ENCODE data around the gene CENPU.
"Not testable (repeated sequence)": the region's sequence is repeated elsewhere in the genome, so short reads cannot be mapped to it uniquely, and the experiment has no call there.

The CENPU gene

DNA sequence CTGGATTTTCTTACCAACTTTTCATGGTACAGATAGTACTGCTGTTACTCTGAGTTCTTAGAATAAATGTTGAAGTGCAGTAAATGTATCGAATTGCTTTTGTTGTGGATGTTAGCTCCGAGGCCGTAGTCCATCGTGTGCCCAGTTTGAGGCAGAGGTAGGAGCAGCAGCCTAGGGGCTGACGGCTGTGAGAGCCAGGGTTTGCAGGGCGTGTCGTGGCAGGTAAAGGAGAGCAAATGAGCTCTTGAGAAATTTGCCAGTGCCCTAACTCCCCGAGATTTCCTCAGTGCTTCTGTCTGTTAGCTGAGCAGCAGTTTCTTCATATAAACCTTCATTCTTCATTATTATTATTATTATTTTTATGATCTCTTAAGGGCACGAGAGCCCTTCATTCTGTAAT, 62.8 kb downstream of the CENPU start:
- in situ Hi-C loops (cut with HindIII; ENCODE audit: low sequenced_read_pairs): no loop called here

DNA sequence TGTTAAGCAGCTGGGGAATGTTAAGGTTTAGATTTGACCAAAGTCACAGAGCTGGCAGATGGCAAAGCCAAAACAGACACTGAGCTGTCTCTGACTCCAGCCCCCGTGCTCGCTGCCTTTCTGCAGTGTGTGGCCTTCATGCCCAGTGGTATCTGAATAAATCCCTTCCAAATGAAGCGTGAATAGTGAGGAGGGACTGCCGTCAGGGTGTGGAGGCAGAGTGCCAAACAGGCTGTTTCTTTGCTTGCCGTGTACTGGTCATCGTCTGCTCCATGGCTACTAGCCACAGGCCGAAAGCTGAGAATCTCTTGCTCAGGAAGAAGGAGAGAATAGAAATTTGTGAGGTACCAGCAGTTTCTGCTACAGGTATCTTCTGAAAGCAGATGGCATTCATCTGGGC, 64.6 kb downstream of the CENPU start:
- in situ Hi-C loops (cut with HindIII; ENCODE audit: low sequenced_read_pairs): no loop called here

DNA sequence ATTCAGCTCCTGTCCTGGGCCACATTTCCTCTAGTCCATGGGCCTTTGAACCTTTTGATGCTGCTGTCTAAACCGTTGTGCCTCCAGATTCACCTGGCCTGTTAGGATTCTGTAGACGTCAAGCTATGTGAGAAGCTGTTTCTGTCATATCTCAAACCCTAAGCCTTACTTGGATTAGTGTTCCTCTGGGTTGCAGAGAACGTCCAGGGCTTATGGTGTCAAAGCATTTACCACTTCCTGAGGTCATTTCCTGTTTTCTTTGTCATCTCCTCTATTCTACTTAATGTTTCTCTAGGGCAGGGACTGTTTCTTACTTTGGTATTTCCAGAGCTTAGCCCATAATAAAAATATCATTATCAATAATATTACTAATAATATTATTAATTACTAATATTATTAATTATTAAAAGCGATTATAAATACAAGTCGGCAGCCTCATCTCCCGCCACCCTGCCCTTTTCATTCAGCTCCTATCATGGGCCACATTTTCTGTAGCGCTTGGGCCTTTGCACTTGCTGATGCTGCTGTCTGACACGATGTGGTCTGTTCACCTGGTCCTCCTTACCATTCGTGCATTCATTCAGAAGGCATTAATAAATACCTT, 65.3 kb downstream of the CENPU start:
- in situ Hi-C loops (cut with HindIII; ENCODE audit: low sequenced_read_pairs): no loop called here

DNA sequence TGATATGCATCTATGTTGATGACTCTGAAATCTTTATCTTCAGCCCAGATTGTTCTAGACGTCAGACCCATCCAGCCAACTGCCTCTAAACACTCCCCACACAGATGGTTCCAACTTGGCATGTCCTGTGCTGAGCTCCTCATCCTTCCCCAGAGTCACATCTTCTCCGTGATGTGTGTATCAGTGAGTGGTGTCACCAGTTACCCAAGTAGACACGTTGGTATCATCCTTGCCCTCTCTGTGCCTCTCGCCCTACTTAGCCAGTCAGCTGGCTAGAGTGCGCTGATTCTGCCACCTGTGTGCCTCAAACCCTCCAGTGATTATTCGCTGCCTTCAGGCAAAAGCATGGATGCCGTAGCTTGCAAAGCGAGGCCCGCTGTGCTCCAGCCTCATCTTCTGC, 65.8 kb downstream of the CENPU start:
- in situ Hi-C loops (cut with HindIII; ENCODE audit: low sequenced_read_pairs): no loop called here

DNA sequence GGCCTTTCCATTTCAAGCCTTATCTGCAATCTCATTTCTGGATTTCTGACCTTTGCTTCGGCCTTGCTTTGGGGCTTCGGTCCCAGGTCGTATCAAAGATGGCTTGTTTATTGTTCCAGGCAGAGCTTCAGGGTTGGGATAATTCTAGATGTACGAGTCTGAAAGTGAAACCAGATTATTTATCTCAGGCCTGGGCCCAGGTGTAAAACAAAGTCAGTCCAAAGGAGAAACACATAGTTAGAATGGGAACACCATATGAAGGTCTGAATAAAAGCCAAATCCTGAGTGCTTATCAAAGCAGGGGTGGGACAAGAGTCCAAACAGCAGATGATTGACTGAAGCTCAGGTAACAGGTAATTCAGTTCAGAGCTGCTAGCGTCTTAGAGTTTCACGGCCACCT, 67.2 kb downstream of the CENPU start:
- in situ Hi-C loops (cut with HindIII; ENCODE audit: low sequenced_read_pairs): no loop called here

DNA sequence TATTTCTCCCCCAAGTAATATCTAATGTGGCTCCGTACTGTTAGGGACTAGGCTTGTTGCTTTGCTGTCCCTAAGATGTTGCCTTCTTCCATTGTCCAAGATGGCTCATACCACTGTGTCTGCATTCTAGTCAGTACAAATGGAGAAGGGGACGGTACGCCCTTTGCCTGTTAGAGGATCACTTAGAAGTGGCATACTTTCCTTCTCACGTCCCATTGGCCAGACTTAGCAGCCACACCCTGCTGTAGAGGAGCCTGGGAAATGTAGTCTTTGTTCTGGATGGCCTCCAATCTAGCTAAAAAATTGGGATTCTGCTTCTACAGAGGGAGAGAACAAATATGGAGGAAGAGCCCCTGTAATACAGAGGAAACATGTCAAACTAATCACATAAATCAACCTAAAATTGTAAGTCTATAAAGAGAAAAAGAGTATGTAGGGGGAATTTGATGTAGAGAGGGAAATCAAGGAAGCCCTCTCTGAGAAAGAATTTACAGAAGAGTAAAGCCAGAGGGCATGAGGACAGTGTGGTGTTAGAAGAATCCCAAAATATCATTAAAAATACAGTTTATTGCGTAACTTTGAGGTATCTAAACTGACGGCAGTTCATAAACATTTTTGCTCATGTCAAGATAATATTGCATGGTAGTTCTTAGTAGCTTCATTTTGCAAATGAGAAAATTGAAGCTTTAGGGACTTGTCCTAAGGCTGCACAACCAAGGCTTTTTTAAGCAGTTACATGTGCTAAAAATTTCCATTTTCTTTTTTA, 69.3 kb downstream of the CENPU start:
- in situ Hi-C loops (cut with HindIII; ENCODE audit: low sequenced_read_pairs): no loop called here

DNA sequence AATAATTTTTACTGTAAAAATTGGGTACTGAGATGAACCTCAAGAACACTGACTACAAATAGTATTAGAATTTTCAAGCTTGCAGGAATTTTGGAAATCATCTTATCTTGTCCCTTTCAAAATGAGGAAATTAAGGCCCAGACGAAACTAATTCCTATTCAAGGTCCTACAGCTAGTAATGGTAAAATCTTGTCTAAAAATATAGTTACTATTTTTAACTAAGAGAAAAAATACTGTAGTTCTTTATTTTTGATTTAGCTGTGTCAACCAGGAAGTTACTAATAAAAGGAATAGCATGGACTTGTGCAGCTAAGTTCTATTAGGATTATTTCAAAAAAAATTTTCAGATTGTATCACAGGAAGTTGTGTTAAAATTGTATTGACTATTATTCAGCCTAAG, 71.7 kb downstream of the CENPU start:
- in situ Hi-C loops (cut with HindIII; ENCODE audit: low sequenced_read_pairs): no loop called here

DNA sequence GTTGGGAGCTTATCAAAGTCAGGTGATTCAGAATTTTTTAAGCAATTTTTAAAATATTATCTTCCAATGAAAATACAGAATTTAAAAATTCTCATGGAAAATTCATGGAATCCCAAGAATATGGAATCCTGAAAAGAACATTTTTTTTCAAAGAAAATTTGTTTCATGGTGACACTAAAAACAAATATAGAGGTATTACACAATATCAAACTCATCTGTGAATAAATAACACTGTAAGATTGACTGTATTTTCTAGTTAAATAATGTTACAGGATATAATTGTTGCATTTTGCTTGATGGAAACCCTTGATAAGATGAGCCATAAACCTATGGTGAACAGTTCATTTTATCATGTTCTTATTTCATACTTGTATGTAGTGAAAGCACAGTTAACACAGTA, 72.9 kb downstream of the CENPU start:
- in situ Hi-C loops (cut with HindIII; ENCODE audit: low sequenced_read_pairs): no loop called here

DNA sequence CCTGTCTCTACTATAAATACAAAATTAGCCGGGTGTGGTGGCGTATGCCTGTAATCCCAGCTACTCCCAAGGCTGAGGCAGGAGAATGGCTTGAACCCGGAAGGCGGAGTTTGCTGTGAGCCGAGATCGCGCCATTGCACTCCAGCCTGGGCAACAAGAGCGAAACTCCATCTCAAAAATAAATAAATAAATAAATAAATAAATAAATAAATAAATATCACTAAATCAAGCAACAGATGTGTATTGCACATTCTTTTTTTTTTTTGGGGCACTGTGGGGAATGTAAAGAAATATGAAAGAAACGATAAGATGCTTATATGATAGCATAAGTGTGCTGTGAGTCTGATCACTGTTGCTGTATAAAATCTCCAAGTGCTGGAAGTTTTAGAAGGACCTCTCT, 76.1 kb downstream of the CENPU start:
- in situ Hi-C loops (cut with HindIII; ENCODE audit: low sequenced_read_pairs): not testable (repeated sequence)

DNA sequence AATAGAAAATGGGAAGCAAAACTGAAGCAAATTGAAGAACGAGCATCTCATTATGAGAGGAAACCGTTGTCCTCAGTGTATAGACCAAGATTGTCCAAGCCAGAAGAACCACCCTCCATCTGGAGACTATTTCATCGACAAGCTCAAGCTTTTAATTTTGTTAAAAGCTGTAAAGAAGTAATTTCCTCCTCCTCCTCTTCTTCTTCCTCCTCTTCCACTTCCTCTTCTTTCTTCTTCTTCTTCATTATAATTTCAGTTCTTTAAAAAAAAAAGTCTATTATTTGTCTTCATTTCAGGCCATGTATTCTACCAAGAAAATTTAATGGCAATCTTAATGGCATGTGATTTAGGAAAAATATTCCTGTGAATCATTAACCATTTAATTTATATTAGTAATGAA, 76.8 kb downstream of the CENPU start:
- in situ Hi-C loops (cut with HindIII; ENCODE audit: low sequenced_read_pairs): no loop called here

DNA sequence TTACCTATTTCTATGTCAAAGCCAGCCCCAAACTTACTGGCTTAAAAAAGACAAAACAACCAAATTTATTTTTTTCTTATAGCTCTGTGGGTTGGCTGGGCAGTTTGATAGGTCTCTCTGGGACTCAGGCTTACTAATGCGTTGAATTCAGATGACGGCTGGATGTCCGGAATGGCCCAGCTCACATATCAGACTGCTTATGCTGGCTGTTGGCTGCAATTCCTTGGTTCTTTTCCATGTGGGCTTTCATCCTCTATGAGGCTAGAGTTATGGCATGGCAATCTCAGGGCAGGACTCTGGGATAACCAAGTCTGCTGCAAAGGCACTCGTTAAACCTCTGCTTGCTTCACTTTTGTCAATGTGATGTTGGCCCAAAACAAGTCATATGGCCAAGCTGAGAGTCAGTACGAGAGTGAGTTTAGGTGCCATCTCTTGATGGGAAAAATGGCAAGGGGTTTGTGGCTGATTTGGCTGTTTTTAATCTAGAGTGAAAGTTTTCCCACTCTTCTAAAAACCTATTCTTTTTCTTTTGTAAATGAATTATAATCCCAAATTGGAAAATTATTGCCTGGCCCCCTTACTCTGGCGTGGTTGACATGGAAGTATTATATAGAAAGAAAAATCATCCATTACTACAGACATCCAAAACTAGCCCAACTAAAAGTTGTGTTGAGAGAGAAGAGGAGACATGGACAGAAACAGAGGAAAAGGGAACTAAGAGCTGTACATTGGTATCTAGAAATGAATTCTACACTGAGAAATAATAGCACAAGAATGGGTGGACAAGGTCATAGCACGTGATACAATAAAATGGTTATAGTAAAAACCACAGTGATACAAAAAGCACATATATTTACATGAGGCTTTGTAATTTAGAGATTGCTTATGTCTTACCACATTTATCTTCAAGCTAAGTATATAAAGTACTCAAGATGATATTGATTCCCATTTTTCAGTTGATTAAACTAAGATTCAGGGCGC, 77.7 kb downstream of the CENPU start:
- in situ Hi-C loops (cut with HindIII; ENCODE audit: low sequenced_read_pairs): no loop called here

DNA sequence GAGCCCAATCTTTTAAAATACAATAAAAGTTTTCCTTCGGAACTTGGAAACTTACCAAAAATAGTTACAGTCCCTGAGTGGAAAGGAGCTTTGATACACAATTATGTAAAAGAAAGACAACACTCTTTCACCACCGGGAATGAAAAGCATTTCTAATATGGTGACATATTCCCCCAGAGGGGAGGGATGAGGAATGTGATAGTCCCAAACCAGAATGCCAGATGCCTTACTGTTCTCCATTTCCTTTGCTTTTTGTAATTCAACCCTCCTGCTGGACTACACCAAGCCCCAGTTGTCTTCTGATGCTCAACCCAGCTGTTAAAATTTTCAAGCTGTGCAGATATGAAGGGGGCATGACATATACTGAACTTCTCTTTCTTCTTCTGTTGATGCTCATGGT, 80.2 kb downstream of the CENPU start:
- in situ Hi-C loops (cut with HindIII; ENCODE audit: low sequenced_read_pairs): no loop called here

DNA sequence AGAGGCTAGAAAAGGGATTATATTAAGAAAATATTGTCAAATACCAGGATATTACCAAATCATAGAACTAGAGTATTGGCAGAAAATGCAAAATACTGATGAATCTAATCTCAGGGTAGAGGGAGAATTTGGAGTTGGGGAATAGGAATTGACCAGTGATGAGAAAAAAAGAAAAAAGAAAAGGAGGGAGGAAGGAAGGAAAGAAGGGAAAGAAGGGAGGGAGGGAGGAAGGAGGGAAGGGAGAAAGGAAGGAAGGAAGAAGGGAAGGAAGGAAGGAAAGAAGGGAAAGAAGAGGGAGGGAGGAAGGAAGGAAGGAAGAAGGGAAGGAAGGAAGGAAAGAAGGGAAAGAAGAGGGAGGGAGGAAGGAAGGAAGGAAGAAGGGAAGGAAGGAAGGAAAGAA, 81.2 kb downstream of the CENPU start:
- in situ Hi-C loops (cut with HindIII; ENCODE audit: low sequenced_read_pairs): not testable (repeated sequence)

DNA sequence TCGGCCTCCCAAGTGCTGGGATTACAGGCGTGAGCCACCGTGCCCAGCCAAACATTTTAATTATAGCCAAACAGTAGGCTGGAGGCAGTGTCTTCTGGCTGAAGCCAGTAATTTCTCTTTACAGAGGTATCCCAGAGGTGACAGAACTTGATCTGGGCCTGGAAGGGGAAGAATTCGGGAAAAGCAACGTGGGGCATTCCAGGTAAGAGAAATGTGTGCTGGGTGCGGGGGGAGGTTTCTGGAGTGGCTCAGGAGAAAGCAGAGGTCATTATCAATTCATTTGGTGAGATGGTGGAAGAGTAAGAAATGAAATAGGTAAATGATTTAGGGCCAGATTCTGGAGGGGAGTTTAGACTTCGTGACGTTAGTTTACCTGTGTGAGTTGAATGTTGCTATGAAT, 82.0 kb downstream of the CENPU start:
- in situ Hi-C loops (cut with HindIII; ENCODE audit: low sequenced_read_pairs): no loop called here

DNA sequence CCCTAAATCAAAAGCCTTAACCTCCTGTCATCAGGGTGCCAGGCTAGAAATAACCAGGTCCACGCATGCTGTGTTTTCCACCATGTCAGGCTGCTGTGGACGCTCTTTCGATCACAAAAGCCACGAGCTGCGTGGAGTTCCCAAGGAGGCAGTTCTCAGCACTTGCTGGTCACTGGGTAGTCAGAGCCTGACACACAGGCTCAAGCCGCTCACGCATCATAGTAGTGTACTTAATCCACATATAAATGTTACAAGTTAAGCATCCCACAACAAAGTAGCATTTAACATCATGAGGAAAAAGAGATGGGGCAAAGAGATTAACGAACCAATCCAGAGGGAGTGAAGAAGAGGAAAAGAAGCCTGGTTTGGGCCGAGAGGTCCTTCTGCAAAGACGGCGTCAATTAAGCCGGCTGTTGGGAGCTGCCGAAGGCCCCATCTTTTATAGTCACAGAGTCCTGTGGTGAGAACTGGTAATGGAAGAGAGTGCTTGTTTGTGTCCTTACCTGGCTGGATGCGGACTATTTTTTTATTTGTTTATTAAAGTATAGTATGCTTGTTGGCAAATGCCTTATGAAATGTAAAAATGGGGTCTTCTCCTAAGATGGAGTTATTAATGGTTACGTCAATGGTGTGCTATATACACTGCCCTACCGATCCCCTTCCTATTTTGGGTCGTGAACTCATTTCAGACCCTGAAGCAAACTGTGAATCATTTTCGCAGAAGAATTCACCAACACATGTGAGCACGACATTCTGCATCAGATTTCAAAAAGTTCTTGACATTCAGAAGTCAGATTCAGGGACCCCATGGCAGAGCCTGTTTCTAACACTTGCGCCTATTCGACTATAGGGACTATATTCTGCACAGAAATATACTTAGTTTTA, 83.7 kb downstream of the CENPU start:
- in situ Hi-C loops (cut with HindIII; ENCODE audit: low sequenced_read_pairs): loop anchor here (5.0 kb wide), 1 partner anchor 63 kb away; no protein-coding TSS in a partner anchor

DNA sequence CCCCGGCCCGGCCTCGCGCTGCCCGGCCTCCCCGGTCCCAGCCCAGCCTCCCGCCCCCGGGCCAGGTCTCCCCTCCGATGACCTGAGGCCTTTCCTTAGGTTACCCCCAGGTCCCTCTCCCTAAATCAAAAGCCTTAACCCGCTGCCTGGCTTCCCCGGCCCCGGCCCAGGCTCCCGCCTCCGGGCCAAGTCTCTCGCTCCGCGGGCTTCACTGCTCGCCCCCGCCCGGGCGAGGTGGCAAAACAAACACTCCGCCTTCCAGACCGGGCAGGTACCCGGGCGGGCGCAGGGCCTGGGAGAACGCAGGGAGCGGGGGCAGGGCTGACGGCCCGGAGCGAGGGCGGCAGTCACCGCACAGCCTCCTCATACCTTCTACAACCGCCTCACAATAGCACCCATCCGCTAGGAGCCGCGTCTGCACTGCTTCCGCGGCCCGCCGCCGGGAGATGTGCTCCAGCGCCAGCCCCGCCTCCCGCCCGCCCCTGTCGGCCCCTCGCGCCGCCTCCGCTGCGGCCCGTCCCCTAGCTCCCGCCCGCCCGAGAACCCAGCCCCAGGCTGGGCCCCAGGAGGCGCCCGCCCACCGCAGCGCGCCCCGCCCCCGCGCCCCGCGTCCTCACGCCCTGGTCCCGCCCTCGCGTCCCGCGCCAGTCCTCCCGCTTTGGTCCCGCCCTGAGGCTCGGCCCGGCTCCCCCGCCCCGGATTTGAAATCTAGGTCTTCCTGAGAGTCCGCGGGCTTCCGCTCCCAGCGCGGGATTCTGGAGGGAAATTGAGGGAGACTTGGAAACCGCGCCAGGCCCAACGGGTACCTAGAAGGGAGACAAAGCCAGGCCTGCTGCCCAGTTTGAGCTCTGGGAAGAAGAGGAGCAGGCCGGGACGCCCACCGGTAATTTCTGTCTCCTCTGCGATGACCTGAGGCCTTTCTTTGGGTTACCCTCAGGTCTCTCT, 84.6 kb downstream of the CENPU start, which contains the start of the genes CASP3 and PRIMPOL:
Gene CASP3 (minus strand): TSS at position 422 of the 945 bp plus-strand sequence. CDS start 10,994 bp downstream, outside the sequence.
Gene PRIMPOL (plus strand): TSS at position 713 of the 945 bp plus-strand sequence. CDS start 7,403 bp downstream, outside the sequence.
- in situ Hi-C loops (cut with HindIII; ENCODE audit: low sequenced_read_pairs): loop anchor here (5.0 kb wide), 1 partner anchor 62 kb away; no protein-coding TSS in a partner anchor

DNA sequence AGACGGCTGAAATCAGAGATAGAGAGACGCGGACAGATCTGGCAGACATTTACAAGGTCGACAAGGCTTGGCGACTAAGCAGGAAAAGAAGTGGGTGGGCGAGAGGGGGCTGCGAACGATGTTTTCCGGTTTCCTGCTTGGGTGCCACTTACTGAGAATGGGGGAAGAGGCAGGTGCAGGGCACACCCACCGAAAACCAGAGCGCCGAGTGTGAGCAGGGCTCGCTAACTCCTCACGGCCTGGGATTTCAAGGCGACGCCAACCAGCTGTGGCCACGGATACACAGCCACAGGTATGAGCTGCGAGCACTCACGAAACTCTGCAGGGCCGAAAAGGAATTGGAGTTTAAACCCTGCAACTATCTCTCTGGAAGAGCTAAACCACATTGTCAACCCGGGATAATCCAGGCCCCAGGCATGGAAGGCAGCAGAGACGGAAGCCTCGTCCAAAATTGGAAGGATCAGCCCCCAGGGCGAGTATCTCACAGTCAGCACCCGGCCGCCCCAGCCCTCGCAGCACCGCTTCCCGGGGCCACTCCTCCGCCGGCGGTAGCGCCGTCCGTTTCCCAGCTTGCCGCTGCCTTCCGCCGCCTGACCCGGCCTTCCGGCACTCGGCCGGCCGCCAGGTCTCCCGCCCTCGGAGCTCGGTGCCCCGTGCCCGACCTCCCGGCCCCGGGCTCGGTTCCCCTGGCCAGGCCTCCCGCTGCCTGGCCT, 85.4 kb downstream of the CENPU start:
- in situ Hi-C loops (cut with HindIII; ENCODE audit: low sequenced_read_pairs): loop anchor here (5.0 kb wide), 1 partner anchor 61 kb away; no protein-coding TSS in a partner anchor

DNA sequence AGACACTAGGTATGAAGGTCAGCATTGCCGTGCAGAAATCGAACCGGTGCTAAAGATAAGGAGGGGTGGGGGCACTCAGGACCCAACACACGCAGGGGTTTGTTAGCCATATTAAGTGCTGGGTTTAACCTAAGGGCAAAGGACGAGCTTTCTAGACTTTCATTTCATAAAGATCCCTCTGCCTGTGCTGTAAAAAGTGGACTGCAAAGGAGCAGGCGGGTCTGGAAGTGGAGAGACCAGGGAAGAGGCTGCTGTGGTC, 85.9 kb downstream of the CENPU start:
- in situ Hi-C loops (cut with HindIII; ENCODE audit: low sequenced_read_pairs): loop anchor here (5.0 kb wide), 1 partner anchor 61 kb away; no protein-coding TSS in a partner anchor

All from endothelial cell of hepatic sinusoid (primary cell).